ENCODE data around the gene CIAPIN1.

Gene CIAPIN1

GRCh38 chr16:57447186-57447962, at the start of gene CIAPIN1, which contains the start of gene COQ9:
Gene CIAPIN1, minus strand, starts transcription at chr16:57447385. Its CDS starts 6,457 bp downstream, at chr16:57440928.
Gene COQ9, plus strand, starts transcription at chr16:57447479. Its CDS starts 27 bp downstream, at chr16:57447506.
- peaks cover 4% of the 10 kb centered on the region for H3K4me1 ChIP-seq (ENCODE audit: control insufficient read depth, low read depth, low read length)
- no peaks in the 10 kb centered on the region for H3K27me3 ChIP-seq (ENCODE audit: control insufficient read depth, insufficient read depth, low read length)
- peak within 1 kb of the TSS; percentile 80 for H3K9ac ChIP-seq (ENCODE audit: low read length)
- peak within 1 kb of the TSS; percentile 96 for H3K4me3 ChIP-seq (ENCODE audit: low read length)
- peaks cover 12% of the 10 kb centered on the region for H3K36me3 ChIP-seq (ENCODE audit: control insufficient read depth, low read depth, low read length)
- H3K27ac ChIP-seq (ENCODE audit: low read length), result peak within 1 kb of the TSS; percentile 46
- no peaks in the 10 kb centered on the region for H3K9me3 ChIP-seq (ENCODE audit: control insufficient read depth, low read depth, low read length)

- no peaks in the 10 kb centered on the region for H3K36me3 ChIP-seq (ENCODE audit: control insufficient read depth, low read depth, low read length)
- H3K4me3 ChIP-seq (ENCODE audit: low read length), result no peak overlapping the region
- H3K4me1 ChIP-seq (ENCODE audit: control insufficient read depth, low read depth, low read length), result no peaks in the 10 kb centered on the region
- H3K27ac ChIP-seq (ENCODE audit: low read length), result no peak overlapping the region
- H3K9me3 ChIP-seq (ENCODE audit: control insufficient read depth, low read depth, low read length), result no peaks in the 10 kb centered on the region
- H3K27me3 ChIP-seq (ENCODE audit: control insufficient read depth, insufficient read depth, low read length), result no peaks in the 10 kb centered on the region
- no peak overlapping the region for H3K9ac ChIP-seq (ENCODE audit: low read length)
Measured at GRCh38 chr16:57493767-57494166, 46.6 kb upstream of the CIAPIN1 start.

GRCh38 chr16:57489229-57489628, 42.0 kb upstream of the CIAPIN1 start:
- H3K9me3 ChIP-seq (ENCODE audit: control insufficient read depth, low read depth, low read length), result no peaks in the 10 kb centered on the region
- no peak overlapping the region for H3K27ac ChIP-seq (ENCODE audit: low read length)
- H3K27me3 ChIP-seq (ENCODE audit: control insufficient read depth, insufficient read depth, low read length), result peaks cover 11% of the 10 kb centered on the region
- no peaks in the 10 kb centered on the region for H3K36me3 ChIP-seq (ENCODE audit: control insufficient read depth, low read depth, low read length)
- no peak overlapping the region for H3K4me3 ChIP-seq (ENCODE audit: low read length)
- no peaks in the 10 kb centered on the region for H3K4me1 ChIP-seq (ENCODE audit: control insufficient read depth, low read depth, low read length)
- H3K9ac ChIP-seq (ENCODE audit: low read length), result no peak overlapping the region

GRCh38 chr16:57486858-57487834, 40.0 kb upstream of the CIAPIN1 start:
- H3K27ac ChIP-seq (ENCODE audit: low read length), result no peak overlapping the region
- no peaks in the 10 kb centered on the region for H3K9me3 ChIP-seq (ENCODE audit: control insufficient read depth, low read depth, low read length)
- no peaks in the 10 kb centered on the region for H3K36me3 ChIP-seq (ENCODE audit: control insufficient read depth, low read depth, low read length)
- no peaks in the 10 kb centered on the region for H3K4me1 ChIP-seq (ENCODE audit: control insufficient read depth, low read depth, low read length)
- peaks cover 11% of the 10 kb centered on the region for H3K27me3 ChIP-seq (ENCODE audit: control insufficient read depth, insufficient read depth, low read length)
- no peak overlapping the region for H3K9ac ChIP-seq (ENCODE audit: low read length)
- H3K4me3 ChIP-seq (ENCODE audit: low read length), result no peak overlapping the region

- no peaks in the 10 kb centered on the region for H3K9me3 ChIP-seq (ENCODE audit: control insufficient read depth, low read depth, low read length)
- no peak within 1 kb of the TSS for H3K9ac ChIP-seq (ENCODE audit: low read length)
- peak within 1 kb of the TSS; percentile 78 for H3K4me3 ChIP-seq (ENCODE audit: low read length)
- no peak within 1 kb of the TSS for H3K27ac ChIP-seq (ENCODE audit: low read length)
- H3K36me3 ChIP-seq (ENCODE audit: control insufficient read depth, low read depth, low read length), result no peaks in the 10 kb centered on the region
- H3K4me1 ChIP-seq (ENCODE audit: control insufficient read depth, low read depth, low read length), result no peaks in the 10 kb centered on the region
- H3K27me3 ChIP-seq (ENCODE audit: control insufficient read depth, insufficient read depth, low read length), result peaks cover 11% of the 10 kb centered on the region
Measured at GRCh38 chr16:57485916-57486857, 39.0 kb upstream of the CIAPIN1 start, which contains the start of gene DOK4. Gene DOK4, minus strand, starts transcription at chr16:57486493. Its CDS starts 6,986 bp downstream, at chr16:57479507.

GRCh38 chr16:57485091-57485915, 38.1 kb upstream of the CIAPIN1 start:
- H3K27ac ChIP-seq (ENCODE audit: low read length), result no peak overlapping the region
- H3K4me1 ChIP-seq (ENCODE audit: control insufficient read depth, low read depth, low read length), result peaks cover 3% of the 10 kb centered on the region
- peaks cover 11% of the 10 kb centered on the region for H3K27me3 ChIP-seq (ENCODE audit: control insufficient read depth, insufficient read depth, low read length)
- H3K9me3 ChIP-seq (ENCODE audit: control insufficient read depth, low read depth, low read length), result no peaks in the 10 kb centered on the region
- H3K9ac ChIP-seq (ENCODE audit: low read length), result no peak overlapping the region
- H3K4me3 ChIP-seq (ENCODE audit: low read length), result peak overlapping the region; percentile 78
- no peaks in the 10 kb centered on the region for H3K36me3 ChIP-seq (ENCODE audit: control insufficient read depth, low read depth, low read length)

- H3K9me3 ChIP-seq (ENCODE audit: control insufficient read depth, low read depth, low read length), result no peaks in the 10 kb centered on the region
- H3K4me1 ChIP-seq (ENCODE audit: control insufficient read depth, low read depth, low read length), result peaks cover 4% of the 10 kb centered on the region
- H3K4me3 ChIP-seq (ENCODE audit: low read length), result no peak overlapping the region
- no peak overlapping the region for H3K9ac ChIP-seq (ENCODE audit: low read length)
- no peak overlapping the region for H3K27ac ChIP-seq (ENCODE audit: low read length)
- H3K36me3 ChIP-seq (ENCODE audit: control insufficient read depth, low read depth, low read length), result no peaks in the 10 kb centered on the region
- peaks cover 11% of the 10 kb centered on the region for H3K27me3 ChIP-seq (ENCODE audit: control insufficient read depth, insufficient read depth, low read length)
Measured at GRCh38 chr16:57484515-57485005, 37.4 kb upstream of the CIAPIN1 start.

GRCh38 chr16:57483725-57484514, 36.7 kb upstream of the CIAPIN1 start:
- no peaks in the 10 kb centered on the region for H3K9me3 ChIP-seq (ENCODE audit: control insufficient read depth, low read depth, low read length)
- peaks cover 15% of the 10 kb centered on the region for H3K27me3 ChIP-seq (ENCODE audit: control insufficient read depth, insufficient read depth, low read length)
- no peaks in the 10 kb centered on the region for H3K36me3 ChIP-seq (ENCODE audit: control insufficient read depth, low read depth, low read length)
- H3K9ac ChIP-seq (ENCODE audit: low read length), result no peak overlapping the region
- H3K27ac ChIP-seq (ENCODE audit: low read length), result no peak overlapping the region
- peaks cover 4% of the 10 kb centered on the region for H3K4me1 ChIP-seq (ENCODE audit: control insufficient read depth, low read depth, low read length)
- no peak overlapping the region for H3K4me3 ChIP-seq (ENCODE audit: low read length)

GRCh38 chr16:57482845-57483545, 35.8 kb upstream of the CIAPIN1 start:
- Histone ChIP-seq H3K9me3 (ENCODE audit: control insufficient read depth, low read depth, low read length) (no peaks in the 10 kb centered on the region), H3K36me3 (ENCODE audit: control insufficient read depth, low read depth, low read length) (no peaks in the 10 kb centered on the region), H3K27ac (ENCODE audit: low read length) (no peak overlapping the region), H3K9ac (ENCODE audit: low read length) (no peak overlapping the region), H3K4me1 (ENCODE audit: control insufficient read depth, low read depth, low read length) (peaks cover 4% of the 10 kb centered on the region), H3K4me3 (ENCODE audit: low read length) (no peak overlapping the region), H3K27me3 (ENCODE audit: control insufficient read depth, insufficient read depth, low read length) (peaks cover 20% of the 10 kb centered on the region)

Data from iPS-18a (cell line).